ENCODE results near the gene MSI2.

- no peak for TF ChIP-seq ZNF274 (IDR thresholded peaks at IDR 0.05; ENCODE audit: low read depth, low read length)
- no peak for TF ChIP-seq SUZ12 (IDR thresholded peaks at IDR 0.05; ENCODE audit: extremely low read depth, insufficient read depth, insufficient read length)
- TF ChIP-seq YY1 (IDR thresholded peaks at IDR 0.05; ENCODE audit: insufficient read depth, insufficient read length), result no peak
Measured at GRCh38 chr17:57228911-57229310, 27.4 kb upstream of the MSI2 start.
